Transverse colon (tissue), 4 donors: Measurements from ENCODE around the gene ESRRG. TPM values are rescaled to one million over a fixed set of nuclear protein-coding genes. Genes with fewer than 3 reads are reported as not detected.

ENCODE experiments used
- DNase-seq: peaks from one replicate; pipeline ENCODE4 v3.0.0-alpha.2; 2019
- H3K27ac ChIP-seq, 4 donors: fragments of 200-600 bp; sonication (generic); 2 replicates each; pipeline ENCODE4 v1.5.1; 2016 to 2018; ENCODE audit warnings: inconsistent platforms in 4 of 4
- H3K27me3 ChIP-seq: fragments of 200-600 bp; sonication (generic); 2 replicates; pipeline ENCODE4 v1.5.1; 2017; ENCODE audit warnings: inconsistent platforms
- H3K36me3 ChIP-seq, 4 donors: fragments of 200-600 bp; sonication (generic); 2 replicates each; pipeline ENCODE4 v1.5.1; 2017 to 2019; ENCODE audit warnings: inconsistent platforms in 4 of 4
- H3K4me1 ChIP-seq, 4 donors: fragments of 200-600 bp; sonication (generic); 2 replicates each; pipeline ENCODE4 v1.5.1; 2017 to 2020; ENCODE audit warnings: inconsistent platforms in 4 of 4
- H3K4me3 ChIP-seq, 4 donors: fragments of 200-600 bp; sonication (generic); 1 replicate in 1 of 4; 2 replicates in 3 of 4; pipeline versions ENCODE4 v1.5.1 to v1.6.1; 2017 to 2019; ENCODE audit warnings: inconsistent platforms in 4 of 4
- H3K9me3 ChIP-seq, 2 donors: fragments of 200-600 bp; sonication (generic); 2 replicates each; pipeline ENCODE4 v1.5.1; 2017 to 2019; ENCODE audit warnings: inconsistent platforms in 2 of 2
- EP300 ChIP-seq: sonication (generic); formaldehyde crosslinking; IDR thresholded peaks from one replicate; pipeline ENCODE4 v1.6.1; 2017; ENCODE audit warnings: antibody characterized with exemption, low read depth
- POLR2A ChIP-seq: fragments of 450-650 bp; IDR thresholded peaks from one replicate; pipeline ENCODE4 v1.6.1; 2016; ENCODE audit warnings: antibody characterized with exemption, mild to moderate bottlenecking, moderate library complexity
- POLR2AphosphoS5 ChIP-seq, 3 donors: sonication (generic); formaldehyde crosslinking; IDR thresholded peaks; one replicate each; pipeline ENCODE4 v1.6.1; 2016; ENCODE audit warnings: antibody characterized with exemption in 3 of 3
- WGBS, 2 donors: methylation state at CpG; one replicate each; pipeline ENCODE4 v1.1.5; 2018; ENCODE audit warnings: low coverage in 1 of 2; 5-methylcytosine and 5-hydroxymethylcytosine counted together
- in situ Hi-C, 4 donors: fragments of 200-750 bp; cut with MboI; loops; one replicate each; pipeline versions ENCODE4 v1.15.0 to v1.15.1; 2017; ENCODE audit warnings: low sequenced_read_pairs in 3 of 4, low pct_ligation_motif_present in 1 of 4, low pct_unique_long_range_greater_than_20kb in 1 of 4
- intact Hi-C: fragments of 100-400 bp; cut with DNase I; formaldehyde crosslinking; loops from one replicate; pipeline ENCODE4 v1.15.1; 2023; ENCODE audit warnings: low total_unique reads
- total RNA-seq, 4 donors: library from RNA; depleted of rRNA; stranded (reverse); fragments of >200 nt; gene quantifications; one replicate each; pipeline ENCODE4 v1.1.0, GENCODE V29; 2016
- TF ChIP-seq, protein P1 (sequence below), 5 experiments: fragments of 200-600 bp in 3 of 5; fragments of 450-650 bp in 2 of 5; sonication (generic) in 3 of 5; IDR thresholded peaks; 1 replicate in 2 of 5; 2 replicates in 3 of 5; pipeline ENCODE4 v1.5.1; 2016 to 2017; ENCODE audit warnings: antibody characterized with exemption in 5 of 5, inconsistent platforms in 3 of 5, mild to moderate bottlenecking in 2 of 5, moderate library complexity in 1 of 5

ESRRG gene
- total RNA-seq, 4 donors from 2014 or later, result 0.20 to 1.5 (median 0.50) TPM

GRCh38 chr1:216749232-216749631, 26.0 kb upstream of the ESRRG start:
- no peak for DNase-seq
- Histone ChIP-seq H3K4me3 (no peak overlapping the region), H3K36me3 (no peaks in the 10 kb centered on the region), H3K27ac (no peak overlapping the region), H3K9me3 (no peaks in the 10 kb centered on the region), H3K4me1 (peaks cover 0 to 3% (median 0%) of the 10 kb centered on the region in 4 donors), H3K27me3 (no peaks in the 10 kb centered on the region)
- 84 to 93% methylated on average over 5 to 9 of the region's 9 CpGs for WGBS, 2 donors
- in situ Hi-C loops (no loop called here), intact Hi-C loops (no loop called here)
- TF ChIP-seq POLR2AphosphoS5 (IDR thresholded peaks at IDR 0.05), result no peak
- no peak for TF ChIP-seq EP300
- no peak for TF ChIP-seq POLR2A
- TF ChIP-seq, protein P1, sequence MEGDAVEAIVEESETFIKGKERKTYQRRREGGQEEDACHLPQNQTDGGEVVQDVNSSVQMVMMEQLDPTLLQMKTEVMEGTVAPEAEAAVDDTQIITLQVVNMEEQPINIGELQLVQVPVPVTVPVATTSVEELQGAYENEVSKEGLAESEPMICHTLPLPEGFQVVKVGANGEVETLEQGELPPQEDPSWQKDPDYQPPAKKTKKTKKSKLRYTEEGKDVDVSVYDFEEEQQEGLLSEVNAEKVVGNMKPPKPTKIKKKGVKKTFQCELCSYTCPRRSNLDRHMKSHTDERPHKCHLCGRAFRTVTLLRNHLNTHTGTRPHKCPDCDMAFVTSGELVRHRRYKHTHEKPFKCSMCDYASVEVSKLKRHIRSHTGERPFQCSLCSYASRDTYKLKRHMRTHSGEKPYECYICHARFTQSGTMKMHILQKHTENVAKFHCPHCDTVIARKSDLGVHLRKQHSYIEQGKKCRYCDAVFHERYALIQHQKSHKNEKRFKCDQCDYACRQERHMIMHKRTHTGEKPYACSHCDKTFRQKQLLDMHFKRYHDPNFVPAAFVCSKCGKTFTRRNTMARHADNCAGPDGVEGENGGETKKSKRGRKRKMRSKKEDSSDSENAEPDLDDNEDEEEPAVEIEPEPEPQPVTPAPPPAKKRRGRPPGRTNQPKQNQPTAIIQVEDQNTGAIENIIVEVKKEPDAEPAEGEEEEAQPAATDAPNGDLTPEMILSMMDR (IDR thresholded peaks at IDR 0.05), result no peak

DNA sequence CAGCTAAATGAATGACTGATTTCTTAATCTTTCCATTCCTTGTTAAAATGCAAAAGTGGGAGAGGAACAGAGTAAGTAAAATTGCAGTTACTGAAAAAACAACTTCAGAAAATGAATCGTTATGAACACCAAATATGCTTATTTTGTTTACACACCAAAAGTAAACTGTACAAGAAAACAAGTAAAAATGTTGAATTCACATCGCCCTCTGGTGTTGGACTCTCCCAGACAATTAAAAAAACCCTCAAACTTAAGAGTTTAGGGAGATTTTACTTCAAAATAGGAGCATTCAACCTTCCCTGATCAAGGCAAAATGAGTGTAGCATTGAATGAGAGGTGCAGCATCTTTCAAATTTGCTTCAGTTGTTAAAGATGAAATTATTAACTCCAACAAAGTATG, 19.4 kb upstream of the ESRRG start:
- no peak for DNase-seq
- WGBS, 2 donors, result 35 to 45% methylated on average over 2 of the region's 2 CpGs
- intact Hi-C loops, result no loop called here

DNA sequence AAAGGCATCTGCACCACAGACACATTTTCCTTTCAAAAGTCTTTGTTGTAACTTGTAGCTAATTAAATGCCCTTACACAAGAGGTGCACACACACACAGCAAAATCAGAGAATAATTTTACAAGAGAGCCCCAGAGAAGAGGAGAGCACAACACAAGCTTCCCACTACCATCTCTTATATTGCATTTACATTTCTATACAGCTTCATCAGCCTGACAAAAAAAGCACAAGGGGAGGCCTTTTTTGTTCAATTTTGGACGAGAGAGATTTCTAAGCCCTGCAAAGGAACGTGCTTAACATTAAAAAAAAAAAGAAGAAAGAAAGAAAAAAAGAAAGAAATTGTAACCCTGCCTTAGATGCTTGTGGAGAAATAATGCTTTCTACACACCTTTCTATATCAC, 17.1 kb upstream of the ESRRG start:
- TF ChIP-seq POLR2A, result no peak

More for the DNA sequence above, 19.4 kb upstream of the ESRRG start:
- TF ChIP-seq, protein P1 (IDR thresholded peaks at IDR 0.05), result peak in 3 of 5 experiments; percentile 14 to 32 (median 30)
- TF ChIP-seq EP300, result no peak
- no peaks in the 10 kb centered on the region for H3K9me3 ChIP-seq
- in situ Hi-C loops, result no loop called here
- no peak overlapping the region for H3K27ac ChIP-seq
- H3K4me3 ChIP-seq, result no peak overlapping the region
- no peaks in the 10 kb centered on the region for H3K27me3 ChIP-seq
- no peaks in the 10 kb centered on the region for H3K36me3 ChIP-seq
- H3K4me1 ChIP-seq, result no peaks in the 10 kb centered on the region

DNA sequence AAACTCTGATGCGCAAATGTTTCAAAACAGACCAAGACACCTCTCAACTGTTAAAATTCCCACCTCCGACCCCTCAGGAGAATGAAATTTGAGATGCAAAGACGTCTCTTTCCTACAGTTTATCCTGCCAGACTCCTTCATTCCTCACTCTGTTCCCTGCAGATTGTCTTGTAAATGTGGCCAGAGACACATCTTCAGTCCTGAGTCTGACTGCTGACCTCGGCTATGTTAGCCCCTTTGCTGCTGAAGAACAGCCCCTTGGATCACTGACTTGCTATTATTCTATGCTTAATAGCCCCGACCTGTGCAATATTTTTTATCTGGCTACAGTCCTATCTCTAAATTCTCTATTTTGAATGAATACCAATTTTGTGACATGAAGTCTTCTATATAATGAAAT, 16.6 kb upstream of the ESRRG start:
- Histone ChIP-seq H3K27ac (no peak overlapping the region), H3K9me3 (no peaks in the 10 kb centered on the region), H3K4me3 (no peak overlapping the region), H3K4me1 (no peaks in the 10 kb centered on the region), H3K27me3 (no peaks in the 10 kb centered on the region), H3K36me3 (no peaks in the 10 kb centered on the region)
- TF ChIP-seq, protein P1 (IDR thresholded peaks at IDR 0.05), result no peak
- TF ChIP-seq EP300 (no peak), POLR2AphosphoS5 (IDR thresholded peaks at IDR 0.05) (no peak), POLR2A (no peak)
- in situ Hi-C loops, result no loop called here
- intact Hi-C loops, result no loop called here
- DNase-seq, result no peak
- 56 to 73% methylated on average over 4 to 5 of the region's 5 CpGs for WGBS, 2 donors

More for the DNA sequence above, 17.1 kb upstream of the ESRRG start:
- H3K9me3 ChIP-seq, result no peaks in the 10 kb centered on the region
- H3K27ac ChIP-seq, result no peak overlapping the region
- intact Hi-C loops (no loop called here), in situ Hi-C loops (no loop called here)
- no peak for DNase-seq
- no peaks in the 10 kb centered on the region for H3K4me1 ChIP-seq
- no peaks in the 10 kb centered on the region for H3K27me3 ChIP-seq
- 52 to 55% methylated on average over 2 of the region's 2 CpGs for WGBS, 2 donors
- H3K36me3 ChIP-seq, result no peaks in the 10 kb centered on the region
- no peak overlapping the region for H3K4me3 ChIP-seq

- WGBS, 2 donors, result 86 to 91% methylated on average over 4 of the region's 4 CpGs
- Histone ChIP-seq H3K4me1 (no peaks in the 10 kb centered on the region), H3K9me3 (no peaks in the 10 kb centered on the region), H3K36me3 (no peaks in the 10 kb centered on the region), H3K27ac (no peak overlapping the region), H3K27me3 (no peaks in the 10 kb centered on the region), H3K4me3 (no peak overlapping the region)
- in situ Hi-C loops (no loop called here), intact Hi-C loops (no loop called here)
- TF ChIP-seq EP300 (no peak), POLR2A (no peak), POLR2AphosphoS5 (IDR thresholded peaks at IDR 0.05) (no peak)
- TF ChIP-seq, protein P1 (IDR thresholded peaks at IDR 0.05), result no peak
- no peak for DNase-seq
Observed at GRCh38 chr1:216732121-216732520, 8.9 kb upstream of the ESRRG start.
